Skeletal muscle cell (primary cell): Measurements from ENCODE around the gene LIPK.

Experiments used
- DNase-seq: peaks from one replicate; pipeline ENCODE4 v3.0.0-alpha.2; 2010; ENCODE audit warnings: low read depth
- H3K4me3 ChIP-seq: 2 replicates; pipeline ENCODE4 v1.5.1; 2011; ENCODE audit warnings: low read depth, mild to moderate bottlenecking, control low read depth, low read length, moderate library complexity

LIPK gene

GRCh38 chr10:88764110-88764509, 58.1 kb downstream of the LIPK start:
- no peak overlapping the region for H3K4me3 ChIP-seq
- no peak for DNase-seq

GRCh38 chr10:88765816-88766215, 59.8 kb downstream of the LIPK start:
- no peak for DNase-seq
- H3K4me3 ChIP-seq = no peak overlapping the region

GRCh38 chr10:88769384-88769783, 63.3 kb downstream of the LIPK start:
- H3K4me3 ChIP-seq = no peak overlapping the region
- no peak for DNase-seq

GRCh38 chr10:88781206-88781605, 75.2 kb downstream of the LIPK start:
- no peak for DNase-seq
- H3K4me3 ChIP-seq = no peak overlapping the region

DNA sequence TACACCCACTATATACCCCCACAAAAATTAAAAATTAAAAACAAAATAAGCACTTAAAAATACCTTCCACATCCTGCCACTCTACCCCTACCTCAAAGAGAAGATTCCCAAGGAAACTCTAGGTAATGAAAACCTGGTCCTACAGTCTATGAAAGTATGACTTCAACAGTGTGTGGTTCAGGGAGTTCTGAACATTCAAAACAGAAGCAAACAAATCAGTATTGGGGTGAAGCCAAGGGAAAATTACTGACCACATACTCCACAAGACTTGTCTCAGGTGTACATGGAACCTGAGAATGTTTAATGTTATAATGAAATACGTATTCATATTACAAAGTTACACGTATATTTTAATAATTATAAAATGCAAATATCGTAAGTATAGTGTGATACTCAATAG, 76.2 kb downstream of the LIPK start:
- DNase-seq = no peak
- H3K4me3 ChIP-seq = no peak overlapping the region

GRCh38 chr10:88783724-88784123, 77.7 kb downstream of the LIPK start:
- no peak overlapping the region for H3K4me3 ChIP-seq
- no peak for DNase-seq

DNA sequence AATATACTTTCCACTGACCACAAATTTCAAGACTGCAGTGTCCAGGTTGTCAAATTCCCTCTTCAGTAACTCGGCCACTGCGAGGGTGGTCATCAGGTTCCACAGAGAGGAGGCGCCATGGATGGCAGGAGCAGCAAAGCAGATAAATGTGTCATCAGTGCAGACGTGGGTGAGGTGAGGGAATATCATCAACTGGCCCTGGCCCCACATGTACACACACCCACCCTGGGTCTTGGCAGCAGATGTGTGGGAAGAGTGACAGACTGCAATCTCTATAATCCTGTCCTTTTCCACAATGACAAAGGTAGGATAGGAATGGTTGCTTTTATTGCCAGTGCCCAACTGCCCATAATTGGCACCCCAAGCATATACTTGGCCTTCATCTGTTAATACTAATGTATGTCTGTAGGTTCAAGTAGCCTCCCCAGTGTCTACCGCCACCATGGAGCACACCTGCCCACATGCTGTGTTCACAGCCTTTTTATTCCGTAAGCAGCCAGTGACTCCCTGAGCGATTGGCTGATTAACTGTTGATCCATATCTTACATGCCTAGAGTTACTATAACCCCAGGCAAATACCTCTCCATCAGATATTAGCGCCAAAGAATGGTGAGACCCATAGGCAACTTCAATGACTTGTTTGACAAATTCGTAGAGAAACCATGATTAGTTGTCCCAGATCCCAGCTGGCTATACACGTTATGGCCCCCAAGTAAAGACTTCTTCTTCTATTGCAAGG, 80.2 kb downstream of the LIPK start:
- no peak overlapping the region for H3K4me3 ChIP-seq
- no peak for DNase-seq

DNA sequence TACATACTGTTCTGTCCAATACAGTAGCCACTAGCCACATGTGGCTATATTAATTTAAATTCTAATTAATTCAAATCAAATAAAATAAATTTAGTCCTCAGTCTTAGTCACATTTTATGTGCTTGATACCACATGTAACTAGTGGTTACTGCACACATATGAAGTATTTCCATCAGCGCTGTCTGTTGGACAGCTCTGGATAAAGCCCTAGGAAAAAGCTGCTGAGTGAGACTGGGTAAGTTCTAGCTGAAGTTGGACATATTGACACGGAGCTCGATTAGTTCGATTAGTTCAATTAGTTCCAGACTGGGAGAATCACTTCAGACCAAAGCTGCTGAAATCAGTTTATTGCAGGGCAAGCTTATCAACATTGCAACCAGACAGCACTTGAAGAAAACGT, 81.4 kb downstream of the LIPK start:
- no peak for DNase-seq
- no peak overlapping the region for H3K4me3 ChIP-seq

DNA sequence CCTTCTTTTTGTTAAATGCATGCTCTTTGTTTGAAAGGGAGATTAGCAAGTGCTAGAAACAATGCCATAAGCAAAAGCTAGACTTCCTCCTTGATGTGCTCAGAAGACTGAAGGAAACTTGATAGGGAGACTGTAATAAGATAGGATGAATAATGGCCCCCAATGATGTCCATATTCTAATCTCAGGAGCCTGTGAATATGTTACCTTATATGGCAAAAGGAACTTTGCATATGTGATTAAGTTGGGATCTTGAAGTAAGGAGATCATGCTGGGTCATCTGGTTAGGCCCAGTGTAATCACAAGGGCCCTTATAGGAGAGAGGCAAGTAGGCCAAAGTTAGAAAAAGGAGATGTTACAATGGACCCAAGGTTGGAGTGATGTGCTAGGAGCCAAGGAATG, 82.9 kb downstream of the LIPK start:
- H3K4me3 ChIP-seq = no peak overlapping the region
- no peak for DNase-seq

GRCh38 chr10:88791924-88792323, 85.9 kb downstream of the LIPK start:
- DNase-seq = no peak
- no peak overlapping the region for H3K4me3 ChIP-seq

DNA sequence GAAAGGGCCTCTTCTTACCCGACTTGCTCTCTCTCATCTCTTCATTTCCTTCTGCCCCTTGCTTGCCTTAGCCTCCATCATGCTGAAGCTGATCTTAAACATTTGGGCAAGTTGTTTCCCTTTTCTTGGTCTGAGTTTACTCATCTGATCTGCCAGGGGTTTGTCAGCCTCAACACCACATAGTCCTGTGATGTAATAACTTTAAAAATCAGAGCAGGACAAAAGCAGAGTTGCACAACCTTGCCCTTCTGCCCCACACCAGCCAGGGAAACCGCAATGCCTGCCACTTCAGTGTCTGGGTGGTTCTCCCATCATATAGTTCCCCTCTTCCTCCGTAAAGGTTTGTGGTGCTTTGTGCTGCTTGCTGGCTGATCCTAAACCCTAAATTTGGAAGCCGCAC, 86.6 kb downstream of the LIPK start:
- H3K4me3 ChIP-seq = no peak overlapping the region
- DNase-seq = peak; percentile 45

DNA sequence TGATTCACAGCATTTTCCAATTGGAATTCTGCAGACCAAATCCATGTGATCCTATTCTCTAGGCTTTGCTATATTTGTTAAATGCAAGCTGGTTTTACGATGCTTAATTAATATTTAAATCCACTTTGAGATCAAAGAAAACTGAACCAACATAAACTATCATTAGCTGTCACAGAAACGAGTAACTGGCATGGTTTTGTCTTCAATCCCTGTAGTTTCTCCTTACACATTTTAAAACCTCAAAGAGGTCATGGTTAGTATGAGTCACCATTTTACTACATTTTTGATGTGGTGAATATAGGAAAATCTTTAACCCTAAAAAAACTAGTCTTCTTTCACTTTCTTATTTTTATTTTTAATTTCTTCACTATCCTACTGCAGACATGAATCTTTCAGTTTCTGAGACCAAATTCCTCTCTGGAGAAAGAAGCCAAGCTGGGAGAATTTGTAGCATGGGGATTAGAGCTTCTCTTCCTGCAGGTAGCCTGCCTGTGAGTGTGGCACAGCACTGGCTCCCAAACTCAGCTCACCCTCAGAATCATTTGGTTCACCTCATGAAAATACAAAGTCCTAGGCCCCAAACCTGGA, 87.8 kb downstream of the LIPK start:
- H3K4me3 ChIP-seq = no peak overlapping the region
- no peak for DNase-seq

DNA sequence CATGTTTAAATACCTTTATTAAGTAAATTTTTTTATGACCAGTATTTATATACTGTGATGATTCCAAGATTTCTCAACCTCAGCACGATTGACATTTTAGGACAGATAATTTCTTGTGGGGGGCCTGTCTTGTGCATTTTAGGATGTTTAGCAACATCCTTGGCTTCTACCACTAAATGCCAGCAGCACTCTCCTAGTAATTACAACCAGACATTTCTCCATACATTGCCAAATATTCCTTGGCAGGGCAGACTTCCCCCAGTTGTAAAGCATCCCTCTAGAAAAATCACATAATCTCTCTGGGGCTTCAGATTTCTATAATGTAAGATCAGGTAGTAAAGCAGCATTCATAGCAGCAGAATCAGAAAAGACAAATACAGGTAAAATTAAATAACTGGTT, 88.7 kb downstream of the LIPK start:
- H3K4me3 ChIP-seq = no peak overlapping the region
- DNase-seq = peak; percentile 39

- peak; percentile 44 for DNase-seq
- no peak overlapping the region for H3K4me3 ChIP-seq
Observed at GRCh38 chr10:88800152-88801125, 94.4 kb downstream of the LIPK start.
